IPS-18c (cell line): ENCODE data around the gene MYRF.

ENCODE experiments used
- H3K4me3 ChIP-seq: 2 replicates; pipeline ENCODE4 v1.7.0; 2013; ENCODE audit warnings: low read depth, mild to moderate bottlenecking, low read length, moderate library complexity; ENCODE audit not compliant: insufficient read depth
- H3K9me3 ChIP-seq: one replicate; pipeline ENCODE4 v1.6.1; 2013; ENCODE audit warnings: mild to moderate bottlenecking, low read length, moderate library complexity; ENCODE audit not compliant: control insufficient read depth, insufficient read depth

Gene MYRF

GRCh38 chr11:61763930-61764605, 11.6 kb downstream of the MYRF start:
- Histone ChIP-seq H3K9me3 (no peaks in the 10 kb centered on the region), H3K4me3 (no peak overlapping the region)

- H3K4me3 ChIP-seq: no peak overlapping the region
- no peaks in the 10 kb centered on the region for H3K9me3 ChIP-seq
Measured at GRCh38 chr11:61764606-61765260, 12.3 kb downstream of the MYRF start.

- Histone ChIP-seq H3K9me3 (no peaks in the 10 kb centered on the region), H3K4me3 (no peak overlapping the region)
Measured at GRCh38 chr11:61765550-61766253, 13.3 kb downstream of the MYRF start.

- H3K9me3 ChIP-seq: no peaks in the 10 kb centered on the region
Measured at GRCh38 chr11:61766353-61766841, 14.0 kb downstream of the MYRF start.

GRCh38 chr11:61768376-61769076, 16.1 kb downstream of the MYRF start:
- H3K4me3 ChIP-seq: no peak overlapping the region

More at GRCh38 chr11:61766353-61766841, 14.0 kb downstream of the MYRF start:
- no peak overlapping the region for H3K4me3 ChIP-seq

GRCh38 chr11:61769169-61769920, 16.9 kb downstream of the MYRF start:
- H3K4me3 ChIP-seq: no peak overlapping the region
- no peaks in the 10 kb centered on the region for H3K9me3 ChIP-seq

More at GRCh38 chr11:61768376-61769076, 16.1 kb downstream of the MYRF start:
- H3K9me3 ChIP-seq: no peaks in the 10 kb centered on the region

GRCh38 chr11:61769946-61770683, 17.7 kb downstream of the MYRF start:
- Histone ChIP-seq H3K9me3 (no peaks in the 10 kb centered on the region), H3K4me3 (no peak overlapping the region)

GRCh38 chr11:61771195-61771894, 18.9 kb downstream of the MYRF start:
- H3K4me3 ChIP-seq: no peak overlapping the region
- H3K9me3 ChIP-seq: no peaks in the 10 kb centered on the region

- Histone ChIP-seq H3K4me3 (no peak overlapping the region), H3K9me3 (no peaks in the 10 kb centered on the region)
Measured at GRCh38 chr11:61771985-61772455, 19.6 kb downstream of the MYRF start.

GRCh38 chr11:61773356-61773755, 20.9 kb downstream of the MYRF start:
- no peak overlapping the region for H3K4me3 ChIP-seq
- no peaks in the 10 kb centered on the region for H3K9me3 ChIP-seq

GRCh38 chr11:61773809-61774208, 21.4 kb downstream of the MYRF start:
- Histone ChIP-seq H3K9me3 (no peaks in the 10 kb centered on the region), H3K4me3 (no peak overlapping the region)

- H3K4me3 ChIP-seq: no peak overlapping the region
Measured at GRCh38 chr11:61774411-61774810, 22.0 kb downstream of the MYRF start.

GRCh38 chr11:61775106-61775505, 22.7 kb downstream of the MYRF start:
- no peaks in the 10 kb centered on the region for H3K9me3 ChIP-seq
- H3K4me3 ChIP-seq: no peak overlapping the region

More at GRCh38 chr11:61774411-61774810, 22.0 kb downstream of the MYRF start:
- no peaks in the 10 kb centered on the region for H3K9me3 ChIP-seq

- Histone ChIP-seq H3K9me3 (no peaks in the 10 kb centered on the region), H3K4me3 (no peak overlapping the region; the same call in 1 of the 2 replicates)
Measured at GRCh38 chr11:61775606-61776554, 23.4 kb downstream of the MYRF start.
